H9 (cell line): ENCODE results near the gene DISC1. TPM values are rescaled to one million over a fixed set of nuclear protein-coding genes. Genes with fewer than 3 reads are reported as not detected.

Experiments used
- DNase-seq: peaks from one replicate; pipeline ENCODE4 v3.0.0-alpha.2; 2017
- H2AFZ ChIP-seq: one replicate; pipeline ENCODE4 v1.6.1; 2013; ENCODE audit warnings: mild to moderate bottlenecking, low read length, control low read depth, moderate library complexity
- H2AK5ac ChIP-seq: 2 replicates; pipeline ENCODE4 v1.6.1; 2013; ENCODE audit warnings: low read length, control low read depth, mixed read lengths; ENCODE audit not compliant: insufficient read length
- H2BK120ac ChIP-seq: one replicate; pipeline ENCODE4 v1.6.1; 2013; ENCODE audit warnings: low read depth, mild to moderate bottlenecking, low read length, control low read depth, inconsistent platforms; ENCODE audit not compliant: poor library complexity, severe bottlenecking
- H2BK12ac ChIP-seq: 2 replicates; pipeline ENCODE4 v1.6.1; 2013; ENCODE audit warnings: low read length, control low read depth, mixed read lengths, low read depth; ENCODE audit not compliant: insufficient read length
- H2BK15ac ChIP-seq: 2 replicates; pipeline ENCODE4 v1.6.1; 2013; ENCODE audit warnings: low read depth, low read length, control low read depth
- H2BK20ac ChIP-seq: one replicate; pipeline ENCODE4 v1.6.1; 2013; ENCODE audit warnings: low read depth, mild to moderate bottlenecking, low read length, control low read depth, inconsistent platforms; ENCODE audit not compliant: poor library complexity, severe bottlenecking
- H2BK5ac ChIP-seq: 2 replicates; pipeline ENCODE4 v1.6.1; 2013; ENCODE audit warnings: low read length, control low read depth, mixed read lengths; ENCODE audit not compliant: insufficient read length
- H3K14ac ChIP-seq: 2 replicates; pipeline ENCODE4 v1.6.1; 2013; ENCODE audit warnings: low read length, control low read depth; ENCODE audit not compliant: insufficient read depth
- H3K18ac ChIP-seq: 2 replicates; pipeline ENCODE4 v1.6.1; 2013; ENCODE audit warnings: low read depth, mild to moderate bottlenecking, mixed read lengths, low read length, control low read depth; ENCODE audit not compliant: insufficient read length
- H3K23ac ChIP-seq: 2 replicates; pipeline ENCODE4 v1.6.1; 2013; ENCODE audit warnings: low read length, control low read depth, mixed read lengths, low read depth; ENCODE audit not compliant: insufficient read length
- H3K23me2 ChIP-seq: 2 replicates; pipeline ENCODE4 v1.6.1; 2013; ENCODE audit warnings: low read depth, mild to moderate bottlenecking, mixed read lengths, low read length, control low read depth; ENCODE audit not compliant: insufficient read length, poor library complexity, severe bottlenecking
- H3K27ac ChIP-seq: 2 replicates; pipeline ENCODE4 v1.5.1; 2013; ENCODE audit warnings: low read length, control low read depth, mixed read lengths, low read depth; ENCODE audit not compliant: insufficient read length
- H3K27me3 ChIP-seq: 2 replicates; pipeline ENCODE4 v1.6.1; 2013; ENCODE audit warnings: low read length, control low read depth, inconsistent platforms; ENCODE audit not compliant: insufficient read depth
- H3K4ac ChIP-seq: 2 replicates; pipeline ENCODE4 v1.6.1; 2013; ENCODE audit warnings: low read depth, mild to moderate bottlenecking, control low read depth, inconsistent platforms, low read length, moderate library complexity
- H3K4me1 ChIP-seq: 2 replicates; pipeline ENCODE4 v1.6.1; 2013; ENCODE audit warnings: low read length, control low read depth, inconsistent platforms; ENCODE audit not compliant: insufficient read depth
- H3K4me2 ChIP-seq: 2 replicates; pipeline ENCODE4 v1.6.1; 2013; ENCODE audit warnings: low read length, control low read depth, mixed read lengths; ENCODE audit not compliant: insufficient read length, insufficient read depth
- H3K56ac ChIP-seq: 2 replicates; pipeline ENCODE4 v1.6.1; 2013; ENCODE audit warnings: low read depth, mild to moderate bottlenecking, mixed read lengths, low read length, control low read depth; ENCODE audit not compliant: insufficient read length
- H3K79me1 ChIP-seq: 2 replicates; pipeline ENCODE4 v1.6.1; 2013; ENCODE audit warnings: low read depth, mild to moderate bottlenecking, moderate library complexity, low read length, control low read depth, inconsistent platforms; ENCODE audit not compliant: insufficient read depth, poor library complexity, severe bottlenecking
- H3K79me2 ChIP-seq: 2 replicates; pipeline ENCODE4 v1.6.1; 2013; ENCODE audit warnings: low read length, control low read depth, inconsistent platforms; ENCODE audit not compliant: insufficient read depth
- H3K9ac ChIP-seq: 2 replicates; pipeline ENCODE4 v1.6.1; 2013; ENCODE audit warnings: low read length, control low read depth, mixed read lengths; ENCODE audit not compliant: insufficient read length; ENCODE audit errors: extremely low read depth
- H3K9me3 ChIP-seq: one replicate; pipeline ENCODE4 v1.6.1; 2013; ENCODE audit warnings: low read depth, low read length, inconsistent platforms; ENCODE audit not compliant: control insufficient read depth
- H3T11ph ChIP-seq: one replicate; pipeline ENCODE4 v1.6.1; 2013; ENCODE audit warnings: mild to moderate bottlenecking, low read length, control low read depth, inconsistent platforms
- H4K20me1 ChIP-seq: one replicate; pipeline ENCODE4 v1.6.1; 2013; ENCODE audit not compliant: control insufficient read depth, insufficient read length, insufficient read depth
- H4K5ac ChIP-seq: 2 replicates; pipeline ENCODE4 v1.6.1; 2013; ENCODE audit warnings: low read depth, mild to moderate bottlenecking, mixed read lengths, low read length, control low read depth; ENCODE audit not compliant: insufficient read length
- H4K8ac ChIP-seq: replicated peaks from 2 replicates; pipeline ENCODE4 v1.6.1; 2013; ENCODE audit warnings: low read length, control low read depth, mixed read lengths, low read depth; ENCODE audit not compliant: insufficient read length
- H4K91ac ChIP-seq: 2 replicates; pipeline ENCODE4 v1.6.1; 2013; ENCODE audit warnings: low read depth, mild to moderate bottlenecking, moderate library complexity, mixed read lengths, low read length, control low read depth; ENCODE audit not compliant: insufficient read length
- H3K27ac Mint-ChIP-seq, 3 experiments: 2 replicates in 2 of 3; 3 replicates in 1 of 3; pipeline ENCODE4 v1.8.0; 2020 to 2021; ENCODE audit warnings: mixed read lengths in 3 of 3, mild to moderate bottlenecking in 1 of 3, moderate library complexity in 1 of 3
- H3K27me3 Mint-ChIP-seq: 2 replicates; pipeline ENCODE4 v1.8.0; 2021; ENCODE audit warnings: low read depth, mild to moderate bottlenecking, moderate library complexity, mixed read lengths
- H3K36me3 Mint-ChIP-seq, 3 experiments: 2 replicates in 2 of 3; 3 replicates in 1 of 3; pipeline ENCODE4 v1.8.0; 2020 to 2021; ENCODE audit warnings: low read depth in 3 of 3, mixed read lengths in 3 of 3; ENCODE audit not compliant: insufficient read depth in 1 of 3
- H3K4me1 Mint-ChIP-seq, 2 experiments: 2 replicates each; pipeline ENCODE4 v1.8.0; 2020; ENCODE audit warnings: mixed read lengths in 2 of 2
- H3K4me3 Mint-ChIP-seq, 2 experiments: 2 replicates in 1 of 2; 3 replicates in 1 of 2; pipeline ENCODE4 v1.8.0; 2020 to 2021; ENCODE audit warnings: mild to moderate bottlenecking in 2 of 2, mixed read lengths in 2 of 2, moderate library complexity in 1 of 2
- H3K9me3 Mint-ChIP-seq, 2 experiments: 2 replicates in 1 of 2; 3 replicates in 1 of 2; pipeline ENCODE4 v1.8.0; 2020; ENCODE audit warnings: mild to moderate bottlenecking in 2 of 2, mixed read lengths in 2 of 2, moderate library complexity in 1 of 2
- WGBS: extraction: QIAGEN DNeasy Blood & Tissue Kit; methylation state at CpG from one replicate; pipeline ENCODE4 v1.1.7; 2013; ENCODE audit warnings: missing lambda C conversion rate, low lambda C conversion rate, mixed read lengths; ENCODE audit not compliant: insufficient read length; ENCODE audit errors: extremely low coverage; 5-methylcytosine and 5-hydroxymethylcytosine counted together
- total RNA-seq: library from RNA; stranded (reverse); gene quantifications from 2 replicates; pipeline ENCODE4 v1.2.1, GENCODE V29; 2021
- TF ChIP-seq, protein P1 (sequence below): fragments of 200-600 bp; sonication (generic); conservative IDR thresholded peaks from 3 replicates; pipeline ENCODE4 v1.8.0; 2021; ENCODE audit warnings: antibody characterized with exemption, mild to moderate bottlenecking

Gene DISC1
- total RNA-seq, 1 experiment from 2014 or later, result 2.5 TPM

- Histone ChIP-seq H3K4ac (no peak overlapping the region), H2BK5ac (no peak overlapping the region), H3K9me3 (no peaks in the 10 kb centered on the region), H3T11ph (no peak overlapping the region), H3K27ac (no peak overlapping the region), H4K20me1 (no peaks in the 10 kb centered on the region), H3K4me2 (no peak overlapping the region), H3K18ac (no peak overlapping the region), H3K23me2 (no peaks in the 10 kb centered on the region), H3K56ac (no peak overlapping the region), H2BK20ac (no peak overlapping the region), H2AFZ (no peak overlapping the region), H3K23ac (no peak overlapping the region), H2BK120ac (no peak overlapping the region), H2AK5ac (no peak overlapping the region), H3K9ac (no peak overlapping the region), H3K14ac (no peak overlapping the region), H3K79me1 (no peaks in the 10 kb centered on the region), H3K27me3 (no peaks in the 10 kb centered on the region), H3K79me2 (no peaks in the 10 kb centered on the region), H4K8ac (no peak overlapping the region), H2BK12ac (no peak overlapping the region), H2BK15ac (no peak overlapping the region), H4K5ac (no peak overlapping the region), H3K4me1 (no peaks in the 10 kb centered on the region), H4K91ac (no peak overlapping the region)
- Mint-ChIP-seq H3K27ac (no peak overlapping the region), H3K9me3 (no peaks in the 10 kb centered on the region), H3K27me3 (peaks cover 9% of the 10 kb centered on the region), H3K4me1 (peaks cover 0 to 2% of the 10 kb centered on the region in 2 experiments; a peak in 1 of 4 replicates), H3K36me3 (no peaks in the 10 kb centered on the region), H3K4me3 (no peak overlapping the region)
- TF ChIP-seq, protein P1, sequence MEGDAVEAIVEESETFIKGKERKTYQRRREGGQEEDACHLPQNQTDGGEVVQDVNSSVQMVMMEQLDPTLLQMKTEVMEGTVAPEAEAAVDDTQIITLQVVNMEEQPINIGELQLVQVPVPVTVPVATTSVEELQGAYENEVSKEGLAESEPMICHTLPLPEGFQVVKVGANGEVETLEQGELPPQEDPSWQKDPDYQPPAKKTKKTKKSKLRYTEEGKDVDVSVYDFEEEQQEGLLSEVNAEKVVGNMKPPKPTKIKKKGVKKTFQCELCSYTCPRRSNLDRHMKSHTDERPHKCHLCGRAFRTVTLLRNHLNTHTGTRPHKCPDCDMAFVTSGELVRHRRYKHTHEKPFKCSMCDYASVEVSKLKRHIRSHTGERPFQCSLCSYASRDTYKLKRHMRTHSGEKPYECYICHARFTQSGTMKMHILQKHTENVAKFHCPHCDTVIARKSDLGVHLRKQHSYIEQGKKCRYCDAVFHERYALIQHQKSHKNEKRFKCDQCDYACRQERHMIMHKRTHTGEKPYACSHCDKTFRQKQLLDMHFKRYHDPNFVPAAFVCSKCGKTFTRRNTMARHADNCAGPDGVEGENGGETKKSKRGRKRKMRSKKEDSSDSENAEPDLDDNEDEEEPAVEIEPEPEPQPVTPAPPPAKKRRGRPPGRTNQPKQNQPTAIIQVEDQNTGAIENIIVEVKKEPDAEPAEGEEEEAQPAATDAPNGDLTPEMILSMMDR, result peak; percentile 84
- peak; percentile 77 for DNase-seq
- no CpG with 5 or more reads among the region's 13 CpGs for WGBS
Observed at GRCh38 chr1:231724876-231725647, 98.5 kb downstream of the DISC1 start.
